NCI-H1417 (cell line): ENCODE results near the gene TMEM108.

Experiments
- DNase-seq, 3 experiments: peaks; one replicate each; lab custom pipeline; 2025; lab: John Stamatoyannopoulos, UW

The TMEM108 gene

DNA sequence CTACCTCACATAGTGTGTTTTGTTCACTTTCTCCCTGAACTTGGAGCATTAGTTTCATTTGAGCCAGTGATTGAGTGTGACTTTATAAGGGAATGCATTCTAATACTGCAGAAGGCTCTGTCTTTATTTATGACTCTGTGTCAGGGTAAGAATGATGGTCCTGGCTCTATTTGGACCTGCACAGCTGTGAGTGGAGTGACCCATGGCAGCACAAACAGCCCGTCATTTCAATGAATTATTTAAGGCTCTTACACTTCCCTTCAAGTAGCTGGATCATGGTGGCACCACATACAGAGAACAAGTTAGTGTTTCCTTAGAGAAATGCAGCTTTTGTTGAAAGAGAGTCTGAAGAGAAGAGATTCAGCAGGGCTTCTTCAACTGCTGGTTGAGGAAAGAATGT lies 16.4 kb downstream of the TMEM108 start:
- DNase-seq = no peak

DNA sequence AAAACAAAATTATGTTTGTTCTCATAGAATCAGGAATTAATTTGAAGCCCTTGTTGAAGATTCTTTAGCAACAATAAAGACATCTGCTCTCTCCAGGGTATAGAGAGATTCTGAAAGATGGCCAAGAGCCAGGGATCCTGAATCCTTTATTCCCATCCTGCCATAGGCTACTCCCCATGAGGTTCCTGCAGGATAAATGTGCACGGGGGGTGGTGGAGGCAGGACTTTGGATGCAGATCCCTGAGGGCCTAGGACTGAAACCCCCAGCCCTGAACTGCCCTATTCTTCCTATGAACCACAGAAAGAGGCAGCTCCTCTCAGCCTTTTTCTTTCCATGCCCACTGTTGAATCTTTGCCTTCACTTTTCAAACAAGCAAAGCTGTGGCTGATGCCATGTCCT lies 17.1 kb downstream of the TMEM108 start:
- DNase-seq = peak in 1 of 3 experiments; percentile 13

DNA sequence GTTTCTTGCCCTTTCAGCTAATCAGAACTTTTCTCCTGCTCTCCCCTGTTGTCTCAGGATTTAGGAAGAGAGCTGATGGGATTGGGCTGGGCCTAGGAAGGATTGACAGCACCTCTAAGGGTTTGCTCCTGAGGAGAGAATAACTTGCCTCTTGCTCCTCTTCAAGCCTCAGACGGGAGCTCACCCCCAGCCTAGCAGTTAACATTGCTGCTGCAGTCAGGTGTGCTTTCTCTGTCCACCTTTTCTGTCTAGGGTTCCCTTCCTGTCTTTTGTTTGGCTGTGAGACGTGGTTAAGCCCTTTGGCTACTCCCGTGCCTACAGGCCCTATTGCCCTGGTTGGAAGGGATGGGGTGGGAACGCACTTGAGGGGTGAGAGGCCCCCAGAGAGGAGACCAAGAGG lies 20.1 kb downstream of the TMEM108 start:
- peak in 2 of 3 experiments; percentile 20 to 42 for DNase-seq

DNA sequence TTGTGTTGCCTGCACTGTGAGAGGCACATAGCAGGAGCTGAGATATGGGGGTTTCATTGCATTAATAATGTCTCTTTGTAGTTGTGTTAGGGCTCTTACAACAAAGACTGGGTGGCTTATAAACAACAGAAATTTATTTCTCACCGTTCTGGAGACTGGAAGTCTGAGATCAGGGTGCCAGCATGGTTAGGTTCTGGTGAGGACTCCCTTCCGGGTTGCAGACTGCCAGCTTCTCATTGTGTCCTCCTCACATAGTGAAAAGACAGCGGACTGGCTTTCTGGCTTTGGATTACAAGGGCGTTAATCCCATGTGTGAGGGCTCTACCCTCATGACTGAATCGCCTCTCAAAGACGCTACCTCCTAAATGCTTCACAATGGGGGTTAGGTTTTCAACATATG lies 20.6 kb downstream of the TMEM108 start:
- no peak for DNase-seq

DNA sequence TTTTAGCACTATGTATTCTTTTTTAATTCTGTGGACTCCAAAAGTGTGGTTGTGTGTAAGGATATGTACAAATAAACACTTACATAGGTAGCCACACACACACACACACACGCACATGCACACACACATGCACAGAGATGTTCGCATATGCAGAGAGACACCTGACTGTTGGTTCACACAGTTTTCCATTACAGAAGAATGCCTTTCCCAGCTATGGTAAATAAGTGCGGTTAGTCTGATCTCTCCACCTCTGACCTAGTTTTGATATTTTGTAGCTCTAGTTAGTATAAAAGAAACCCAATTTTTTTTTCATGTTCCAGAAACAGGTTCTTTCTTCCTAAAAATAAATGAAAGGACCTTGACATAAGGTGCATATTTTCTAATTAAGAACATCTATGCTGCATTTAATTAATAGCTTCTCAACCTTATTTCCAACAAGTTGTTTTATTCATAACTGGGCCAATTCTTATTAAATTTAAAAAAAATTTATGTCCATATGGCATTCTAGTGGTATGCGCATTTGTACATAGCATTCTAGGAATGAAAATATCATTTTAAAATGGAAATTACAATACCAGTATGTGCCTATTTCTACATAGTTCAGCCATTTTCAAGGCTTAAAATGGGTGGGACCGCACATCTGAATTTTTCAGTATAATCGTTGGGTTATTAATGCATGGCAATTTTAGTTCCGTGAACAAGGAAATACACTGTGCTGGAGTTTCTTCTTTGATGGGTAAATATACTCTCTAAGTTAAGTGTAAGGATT lies 27.2 kb downstream of the TMEM108 start:
- no peak for DNase-seq

DNA sequence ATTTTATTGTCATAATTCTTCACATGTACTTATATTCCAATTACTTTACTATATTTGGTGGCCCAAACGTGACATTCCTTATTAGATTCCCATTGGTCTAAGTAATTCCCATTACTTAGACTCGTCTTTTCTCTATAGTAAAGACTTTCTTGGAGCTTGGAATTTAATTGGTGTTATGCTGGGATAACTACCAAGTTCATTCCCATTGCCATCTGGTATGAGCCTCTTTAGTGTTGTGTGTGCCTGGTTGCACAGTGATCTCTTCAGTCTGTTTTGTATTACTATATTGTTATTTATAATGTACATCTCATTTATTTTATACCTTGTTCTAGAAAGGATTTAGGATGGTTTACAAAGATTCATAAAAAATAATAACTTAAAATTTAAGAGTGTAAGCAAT lies 27.8 kb downstream of the TMEM108 start:
- DNase-seq = no peak

DNA sequence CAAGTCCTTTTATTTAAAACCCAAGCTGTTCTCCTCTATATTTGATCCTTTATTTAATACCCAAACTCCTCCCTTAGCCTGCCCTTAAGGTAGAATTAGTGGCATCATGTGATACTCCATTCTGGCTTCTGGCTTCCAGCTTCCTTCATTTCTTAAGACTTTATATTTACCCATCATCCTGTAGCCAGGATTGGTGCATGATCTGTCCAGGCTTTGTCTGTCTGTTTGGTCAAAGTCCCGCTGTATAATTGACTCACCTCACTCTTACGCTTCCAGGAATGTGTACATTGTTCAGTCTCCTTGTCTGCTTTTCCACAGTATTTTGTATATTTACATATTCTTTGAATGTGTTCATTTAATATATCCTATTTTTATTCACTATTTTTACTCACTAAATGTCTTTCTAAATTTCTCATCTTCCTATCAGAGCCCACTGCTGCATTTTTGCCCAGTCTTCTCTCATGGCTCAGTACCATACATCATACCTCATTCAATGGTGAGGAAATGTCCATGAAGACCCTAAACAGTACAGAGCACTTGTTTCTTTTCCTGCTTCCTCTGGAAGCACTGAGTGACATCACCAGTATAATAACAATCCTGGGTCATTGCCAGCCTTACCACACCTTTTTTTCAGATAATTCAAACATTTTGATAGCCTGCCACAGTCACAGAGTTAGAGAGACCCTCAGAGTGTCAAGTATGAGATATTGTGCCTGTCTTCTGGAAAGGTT lies 31.5 kb downstream of the TMEM108 start:
- DNase-seq = peak in 1 of 3 experiments; percentile 4

DNA sequence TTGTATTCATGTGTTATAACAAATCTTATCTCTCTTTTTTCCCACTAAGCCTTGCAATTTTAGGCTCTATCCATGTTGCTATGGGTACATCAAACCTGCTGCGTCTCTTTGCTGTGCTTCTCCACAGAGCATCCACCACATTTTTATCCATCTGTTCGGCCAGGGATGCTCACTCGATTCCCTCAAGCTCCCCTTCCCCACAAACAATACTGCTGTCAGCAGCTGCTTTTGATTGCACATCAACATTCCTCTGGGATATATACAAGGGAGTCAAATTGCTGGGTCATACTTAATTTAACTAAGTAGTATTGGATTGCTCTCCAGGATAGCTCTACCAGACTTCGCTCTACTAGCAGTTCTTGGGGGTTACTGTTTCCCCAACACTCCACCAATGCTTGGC lies 36.8 kb downstream of the TMEM108 start:
- DNase-seq = no peak

DNA sequence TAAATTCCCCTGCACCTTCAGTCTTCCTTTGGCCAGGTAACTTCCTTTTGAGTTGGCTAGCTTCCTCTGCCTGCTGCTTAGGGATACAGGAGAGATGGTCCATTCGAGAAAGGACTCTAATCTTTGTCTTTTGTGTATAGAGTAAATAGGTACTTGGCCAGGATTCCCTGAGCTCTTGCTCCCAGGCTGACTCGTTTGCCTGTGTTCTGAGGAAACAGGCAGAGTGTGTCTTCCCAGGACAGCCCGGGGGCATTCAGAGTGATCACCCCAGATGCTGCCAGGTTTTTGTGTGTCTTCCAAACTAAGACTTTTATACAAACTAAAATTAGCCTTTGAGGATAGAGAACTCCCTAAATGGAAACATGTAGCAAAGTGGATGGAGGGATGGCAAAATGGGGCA lies 39.5 kb downstream of the TMEM108 start:
- DNase-seq = no peak

DNA sequence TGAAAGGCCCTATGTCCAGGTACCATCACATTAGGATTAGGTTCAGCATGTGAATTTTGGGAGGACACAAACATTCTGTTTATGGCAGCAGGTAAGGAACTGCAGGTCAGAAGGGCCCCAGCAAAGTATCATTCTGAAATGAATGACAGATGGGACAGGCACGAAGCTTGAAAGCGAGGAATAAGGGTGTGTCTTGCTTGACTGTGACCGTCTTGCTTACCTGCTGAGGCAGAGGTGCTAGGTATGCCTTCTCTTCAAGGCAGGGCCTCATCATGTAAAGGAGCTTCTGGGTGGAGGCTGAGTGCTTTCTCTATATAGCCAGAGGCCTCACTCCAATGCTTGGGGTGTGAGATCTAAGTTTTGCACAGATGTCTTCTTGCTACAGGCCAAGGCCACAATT lies 41.4 kb downstream of the TMEM108 start:
- DNase-seq = no peak

DNA sequence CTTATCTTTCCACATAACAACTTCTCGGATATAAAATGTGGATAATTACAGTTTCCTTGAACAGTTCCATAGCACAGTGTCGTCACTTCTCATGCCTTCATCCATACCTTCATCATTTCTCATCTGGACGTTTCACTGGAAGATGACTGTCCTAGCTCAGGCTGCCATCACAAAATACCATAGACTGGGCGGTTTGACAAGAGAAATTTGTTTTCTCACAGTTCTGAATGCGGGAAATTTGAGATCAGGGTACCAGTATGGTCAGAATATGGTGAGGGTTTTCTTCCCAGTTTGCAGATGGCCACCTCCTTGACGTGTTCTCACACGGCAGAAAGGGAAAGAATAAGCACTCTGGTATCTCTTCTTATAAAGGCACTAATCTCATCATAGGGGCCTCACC lies 42.8 kb downstream of the TMEM108 start:
- no peak for DNase-seq

DNA sequence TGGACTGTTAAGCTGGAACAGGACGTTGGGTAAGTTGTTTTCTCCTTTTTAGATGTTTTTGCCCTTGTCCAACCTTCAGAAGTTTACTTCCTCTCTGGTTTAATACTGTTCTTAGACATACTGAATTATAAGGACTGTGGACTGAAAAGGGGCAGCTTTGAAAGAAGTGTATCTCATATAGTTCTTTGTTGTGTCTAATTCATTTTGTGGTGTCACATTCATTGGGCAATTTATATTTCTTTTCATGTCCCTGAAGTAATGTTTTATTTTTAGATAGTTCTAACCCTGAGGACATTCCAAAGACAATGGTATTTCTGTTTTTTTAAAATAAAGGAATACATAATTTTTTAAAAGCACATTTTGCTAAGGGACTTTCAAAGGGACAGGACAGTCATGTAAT lies 45.2 kb downstream of the TMEM108 start:
- no peak for DNase-seq

DNA sequence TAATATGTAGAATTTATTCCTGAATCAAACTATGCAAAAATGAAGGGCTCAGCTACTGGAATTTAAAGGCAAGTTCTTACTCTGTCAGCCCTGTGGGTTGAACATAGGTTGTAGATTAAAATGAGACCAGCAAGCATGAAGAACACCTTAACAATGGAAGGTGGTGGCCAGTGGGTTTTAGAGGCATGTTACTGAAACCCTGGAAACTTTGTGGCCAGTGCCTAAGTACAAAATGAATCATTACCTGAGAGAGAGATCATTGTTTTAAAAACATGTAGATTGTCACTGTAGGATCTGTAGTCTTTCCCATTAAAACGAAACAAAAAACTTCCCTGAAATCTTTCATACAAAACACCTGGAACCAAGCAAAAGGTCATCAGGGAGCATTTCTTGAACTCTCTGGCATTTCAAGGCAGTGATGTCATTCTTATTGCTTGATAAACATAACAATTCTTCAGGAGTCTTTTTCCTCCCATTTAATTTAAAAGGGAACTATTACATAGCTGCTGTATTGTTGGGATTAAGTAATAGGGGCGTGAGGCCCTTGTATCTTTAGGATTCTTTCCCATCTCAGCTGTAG lies 51.8 kb downstream of the TMEM108 start:
- DNase-seq = no peak

DNA sequence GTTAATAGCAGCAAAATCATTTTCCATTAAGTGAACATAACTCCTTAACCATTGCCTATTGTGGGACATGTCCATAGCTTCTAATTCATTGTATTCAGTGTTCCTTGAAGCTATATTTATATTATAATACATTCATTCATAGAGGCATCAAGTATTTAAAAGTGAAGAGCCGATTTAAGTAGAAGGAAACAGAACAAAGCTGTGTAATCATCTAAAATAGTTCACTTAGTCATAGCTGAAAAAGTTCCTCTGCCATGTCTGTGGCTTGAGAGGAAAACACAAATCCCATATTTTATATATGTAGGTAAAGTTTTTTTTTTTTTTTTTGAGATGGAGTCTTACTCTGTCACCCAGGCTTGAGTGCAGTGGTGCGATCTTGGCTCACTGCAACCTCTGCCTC lies 54.5 kb downstream of the TMEM108 start:
- DNase-seq = no peak

DNA sequence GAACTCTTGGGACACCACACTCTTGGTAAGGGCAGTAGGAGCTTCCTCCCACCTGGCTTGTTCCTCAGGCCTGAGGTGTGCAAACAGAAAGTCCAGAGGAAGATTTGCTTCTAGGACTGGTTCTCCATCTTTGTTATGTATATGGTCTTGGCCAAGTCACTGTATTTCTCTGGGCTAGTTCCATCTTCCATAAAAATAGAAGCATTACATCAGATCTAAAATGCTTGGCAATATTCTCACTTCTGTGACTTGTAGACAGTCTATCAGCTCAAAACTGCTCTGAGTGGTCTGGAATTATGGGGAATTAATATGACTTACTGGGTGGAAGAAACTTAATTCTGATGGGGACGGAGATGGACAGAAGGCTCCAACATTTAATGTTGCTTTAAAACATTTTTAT lies 55.2 kb downstream of the TMEM108 start:
- no peak for DNase-seq

DNA sequence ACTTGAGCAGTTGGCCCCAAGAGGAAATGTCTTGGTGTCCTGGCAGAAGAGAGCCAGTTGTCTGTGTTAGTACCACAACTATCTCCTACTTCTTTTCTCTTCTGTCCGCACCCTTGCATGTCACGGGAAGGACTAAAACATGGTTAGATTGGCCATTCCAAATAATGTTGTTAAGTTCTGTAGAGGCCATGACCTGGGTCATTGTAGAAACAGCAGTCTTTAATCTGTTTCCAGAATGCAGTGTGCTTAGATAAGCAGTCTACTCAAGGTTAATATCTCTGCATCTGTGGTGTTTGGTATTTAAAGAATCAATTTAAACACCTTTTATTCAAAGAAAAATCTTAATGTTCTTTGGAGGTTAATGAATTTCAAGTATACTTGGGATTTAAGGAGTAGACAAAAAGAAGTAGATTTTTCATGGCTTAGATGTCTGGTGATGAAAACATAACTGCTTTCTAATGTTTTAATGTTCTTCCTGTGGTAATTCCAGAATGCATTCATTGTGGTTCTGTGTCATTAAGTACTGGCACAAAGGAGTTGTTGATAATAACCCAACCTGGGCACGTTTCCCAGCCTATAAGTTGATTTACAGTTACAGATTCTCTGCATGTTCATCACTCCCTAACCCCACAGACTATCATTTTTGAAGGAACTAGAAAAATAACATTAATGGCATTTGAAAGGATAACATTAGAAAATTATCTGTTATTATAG lies 58.9 kb downstream of the TMEM108 start:
- peak in 2 of 3 experiments; percentile 11 to 58 for DNase-seq

DNA sequence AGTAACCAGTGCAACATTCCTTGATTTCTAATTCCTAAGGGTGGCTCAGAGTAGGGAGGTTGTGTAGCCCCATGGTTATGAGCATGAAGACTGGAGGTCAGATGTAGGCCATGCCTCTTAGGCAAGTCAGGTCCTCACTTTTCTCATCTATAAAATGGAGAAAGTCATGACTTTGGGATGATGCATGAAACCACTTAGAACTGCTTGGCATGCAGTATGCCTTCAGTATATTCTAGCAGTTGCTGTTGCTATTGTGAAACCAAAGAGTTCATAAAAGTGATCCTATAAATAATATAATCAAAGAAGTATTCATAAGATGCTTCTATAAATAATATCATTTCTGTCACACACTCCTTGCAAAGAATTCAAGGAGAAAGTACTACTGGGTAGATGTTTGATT lies 65.5 kb downstream of the TMEM108 start:
- DNase-seq = no peak

DNA sequence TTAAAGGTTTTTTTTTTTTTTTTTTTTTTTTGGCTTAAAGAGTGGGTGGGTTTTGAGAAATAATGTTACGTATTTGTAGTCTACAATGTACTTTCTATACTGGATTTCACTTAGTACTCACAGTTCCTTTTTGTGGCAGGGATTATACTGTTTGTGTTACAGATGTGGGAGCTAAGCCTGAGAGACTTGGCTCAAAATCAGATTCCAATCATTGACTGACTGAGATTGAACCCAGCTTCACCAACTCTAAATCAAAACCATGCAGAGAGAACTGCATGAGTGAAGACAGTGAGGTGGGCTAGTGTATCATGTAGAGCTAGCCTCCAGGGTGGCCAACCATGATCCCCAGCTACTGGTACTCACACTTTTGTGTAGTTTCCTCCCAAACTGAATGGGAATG lies 68.0 kb downstream of the TMEM108 start:
- DNase-seq = no peak

DNA sequence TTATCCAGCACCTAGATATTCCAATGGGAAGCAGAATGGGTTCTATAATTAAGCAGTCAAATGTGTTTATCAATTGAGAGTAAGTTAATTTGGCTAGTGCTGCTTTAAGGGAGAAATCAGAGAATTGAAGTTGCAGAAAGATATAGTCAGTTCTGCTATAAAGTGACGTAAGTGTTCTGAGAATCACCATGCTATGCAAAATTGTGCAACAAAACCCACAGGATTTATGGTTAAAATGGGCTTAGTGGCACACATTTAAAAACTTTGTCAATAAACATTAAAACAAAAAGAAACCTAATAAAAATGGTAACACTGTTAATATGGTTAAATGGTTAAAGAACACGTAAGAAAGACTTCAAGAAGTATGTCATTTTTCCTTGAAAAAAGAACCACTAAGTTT lies 74.5 kb downstream of the TMEM108 start:
- no peak for DNase-seq

DNA sequence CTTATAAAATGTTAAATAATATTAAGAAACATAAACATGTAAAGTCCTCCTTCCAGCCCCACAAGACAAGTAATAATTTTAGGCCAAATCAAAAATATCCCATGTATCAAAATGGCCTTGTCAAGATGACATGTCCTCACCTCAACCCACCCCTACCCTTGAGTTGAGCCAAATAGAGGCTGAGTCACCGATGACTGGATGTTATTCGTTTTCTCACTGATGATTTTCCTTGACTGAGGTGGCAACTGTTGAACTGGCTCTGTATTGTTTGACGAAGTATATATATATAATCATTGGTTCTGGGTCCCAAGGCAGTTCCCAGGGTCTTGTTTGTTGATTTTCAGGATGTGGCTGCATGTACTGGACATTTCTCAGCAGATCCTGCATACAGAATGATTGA lies 75.3 kb downstream of the TMEM108 start:
- DNase-seq = peak in 1 of 3 experiments; percentile 50

DNA sequence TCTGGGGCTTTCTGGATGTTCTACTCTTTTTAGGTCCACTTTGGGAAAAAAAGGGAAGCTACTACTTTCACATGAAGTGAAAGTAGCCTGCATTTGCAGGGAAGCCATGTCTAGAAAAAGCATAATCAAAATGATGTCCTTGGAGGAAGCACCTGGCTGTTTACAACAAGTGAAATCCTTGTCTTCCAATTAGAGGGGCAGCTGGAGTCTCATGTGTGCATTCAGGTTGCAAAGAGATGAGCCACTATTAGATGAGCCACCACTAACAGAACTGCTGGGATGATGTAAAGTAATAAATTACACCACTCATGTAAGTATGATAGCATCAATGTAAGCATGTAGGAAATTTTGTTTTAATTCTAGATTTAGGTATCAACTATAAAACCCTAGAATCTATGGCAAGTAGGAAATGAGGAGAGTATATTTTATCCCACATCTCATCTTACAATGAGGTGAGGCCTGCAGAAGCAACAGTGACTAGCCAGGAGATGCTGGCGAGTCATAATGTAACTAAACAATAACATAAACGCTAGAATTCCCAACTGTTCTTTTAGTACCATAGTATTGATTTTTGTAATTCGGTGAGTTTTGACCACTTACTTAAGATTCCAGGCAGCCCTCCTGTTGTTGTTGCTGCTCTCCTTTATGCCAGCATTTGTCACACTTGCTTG lies 75.9 kb downstream of the TMEM108 start:
- peak; percentile 33 to 73 (median 56) for DNase-seq

DNA sequence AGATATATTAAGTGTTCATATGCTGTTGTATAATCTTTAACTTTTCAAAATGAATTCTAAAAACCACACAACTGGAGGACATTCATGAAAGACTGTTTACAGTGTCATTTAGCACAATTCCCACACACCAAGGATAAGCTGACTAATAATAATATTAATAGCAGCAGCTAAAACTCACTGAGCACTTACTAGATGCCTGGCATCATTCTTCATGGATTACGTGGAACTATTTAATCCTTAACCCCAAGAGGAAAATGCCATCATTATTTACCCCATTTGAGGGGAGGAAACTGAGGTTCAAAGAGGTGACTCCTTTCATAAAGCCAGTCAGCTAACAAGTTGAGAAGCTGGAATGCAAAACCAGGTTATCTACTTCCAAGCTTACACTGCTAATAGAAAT lies 77.0 kb downstream of the TMEM108 start:
- no peak for DNase-seq
